COR-L47 (cell line): ENCODE results near the gene TPK1.

ENCODE experiments used
- DNase-seq: peaks from one replicate; lab custom pipeline; 2025; lab: John Stamatoyannopoulos, UW

TPK1 gene

GRCh38 chr7:144835652-144836544 lies at the start of gene TPK1:
TPK1 (minus strand) TSS chr7:144836053; CDS start chr7:144835602, 451 bp downstream.
- peak; percentile 88 for DNase-seq

GRCh38 chr7:144885478-144885877 lies 49.6 kb upstream of the TPK1 start:
- DNase-seq = no peak

- no peak for DNase-seq
These were observed 49.0 kb upstream of the TPK1 start for GRCh38 chr7:144884896-144885295.

GRCh38 chr7:144873316-144873845 lies 37.5 kb upstream of the TPK1 start:
- no peak for DNase-seq

GRCh38 chr7:144869082-144869481 lies 33.2 kb upstream of the TPK1 start:
- no peak for DNase-seq

GRCh38 chr7:144866189-144866588 lies 30.3 kb upstream of the TPK1 start:
- no peak for DNase-seq

GRCh38 chr7:144863320-144863647 lies 27.4 kb upstream of the TPK1 start:
- no peak for DNase-seq

GRCh38 chr7:144862612-144863319 lies 26.9 kb upstream of the TPK1 start:
- no peak for DNase-seq

- DNase-seq = no peak
These were observed 23.9 kb upstream of the TPK1 start for GRCh38 chr7:144859739-144860138.

GRCh38 chr7:144857463-144857862 lies 21.6 kb upstream of the TPK1 start:
- DNase-seq = no peak

GRCh38 chr7:144854839-144855424 lies 19.1 kb upstream of the TPK1 start:
- DNase-seq = peak; percentile 29

- DNase-seq = no peak
These were observed 17.7 kb upstream of the TPK1 start for GRCh38 chr7:144853542-144853941.

GRCh38 chr7:144848078-144848477 lies 12.2 kb upstream of the TPK1 start:
- DNase-seq = no peak

GRCh38 chr7:144842377-144842851 lies 6.6 kb upstream of the TPK1 start:
- DNase-seq = no peak

GRCh38 chr7:144836545-144836842 lies 641 bp upstream of the TPK1 start:
- DNase-seq = no peak

- peak; percentile 38 for DNase-seq
These were observed 670 bp downstream of the TPK1 start for GRCh38 chr7:144835155-144835611.

- no peak for DNase-seq
These were observed 1.2 kb downstream of the TPK1 start for GRCh38 chr7:144834641-144835144.

GRCh38 chr7:144830811-144831210 lies 5.0 kb downstream of the TPK1 start:
- DNase-seq = no peak

GRCh38 chr7:144830024-144830785 lies 5.6 kb downstream of the TPK1 start:
- DNase-seq = no peak

GRCh38 chr7:144827621-144828020 lies 8.2 kb downstream of the TPK1 start:
- DNase-seq = no peak

GRCh38 chr7:144826208-144826607 lies 9.6 kb downstream of the TPK1 start:
- no peak for DNase-seq

GRCh38 chr7:144824360-144824759 lies 11.5 kb downstream of the TPK1 start:
- DNase-seq = no peak
